Measurements from ENCODE around the gene SLC36A2.
"Not testable (repeated sequence)": the region's sequence is repeated elsewhere in the genome, so short reads cannot be mapped to it uniquely, and the experiment has no call there.

Gene SLC36A2

GRCh38 chr5:151347369-151347768 lies at the start of gene SLC36A2:
TSS of gene SLC36A2 (minus strand) at chr5:151347559. CDS start at chr5:151347460, 99 bp downstream.
- DNase-seq, result no peak

- no peak for DNase-seq
These were observed 41.6 kb upstream of the SLC36A2 start for GRCh38 chr5:151388960-151389359.

GRCh38 chr5:151384106-151384505 lies 36.7 kb upstream of the SLC36A2 start:
- no peak for DNase-seq

GRCh38 chr5:151383011-151383410 lies 35.7 kb upstream of the SLC36A2 start:
- DNase-seq, result peak; percentile 27 to 33

GRCh38 chr5:151382576-151382975 lies 35.2 kb upstream of the SLC36A2 start:
- DNase-seq, result no peak

- DNase-seq, result no peak
These were observed 34.5 kb upstream of the SLC36A2 start for GRCh38 chr5:151381899-151382298.

- no peak for DNase-seq
These were observed 31.3 kb upstream of the SLC36A2 start for GRCh38 chr5:151378616-151379015.

GRCh38 chr5:151374539-151374938 lies 27.2 kb upstream of the SLC36A2 start:
- no peak for DNase-seq

GRCh38 chr5:151367038-151367437 lies 19.7 kb upstream of the SLC36A2 start:
- not testable (repeated sequence) for DNase-seq

- DNase-seq, result no peak
These were observed 16.3 kb upstream of the SLC36A2 start for GRCh38 chr5:151363673-151364072.

GRCh38 chr5:151362970-151363369 lies 15.6 kb upstream of the SLC36A2 start:
- no peak for DNase-seq

GRCh38 chr5:151359391-151359790 lies 12.0 kb upstream of the SLC36A2 start:
- DNase-seq, result no peak

- no peak for DNase-seq
These were observed 10.4 kb upstream of the SLC36A2 start for GRCh38 chr5:151357792-151358191.

GRCh38 chr5:151357097-151357496 lies 9.7 kb upstream of the SLC36A2 start:
- no peak for DNase-seq

- DNase-seq, result no peak
These were observed 4.3 kb upstream of the SLC36A2 start for GRCh38 chr5:151351671-151352070.

GRCh38 chr5:151348789-151349188 lies 1.4 kb upstream of the SLC36A2 start:
- no peak for DNase-seq

- no peak for DNase-seq
These were observed 1.4 kb downstream of the SLC36A2 start for GRCh38 chr5:151345808-151346478.

- DNase-seq, result no peak
These were observed 2.1 kb downstream of the SLC36A2 start for GRCh38 chr5:151345187-151345807.

GRCh38 chr5:151344088-151344487 lies 3.3 kb downstream of the SLC36A2 start:
- no peak for DNase-seq

GRCh38 chr5:151340004-151340403 lies 7.4 kb downstream of the SLC36A2 start:
- DNase-seq, result no peak

GRCh38 chr5:151338734-151339133 lies 8.6 kb downstream of the SLC36A2 start:
- DNase-seq, result no peak

- DNase-seq, result no peak
These were observed 14.5 kb downstream of the SLC36A2 start for GRCh38 chr5:151332857-151333256.

- no peak for DNase-seq
These were observed 18.6 kb downstream of the SLC36A2 start for GRCh38 chr5:151328734-151329133.

GRCh38 chr5:151327585-151327984 lies 19.8 kb downstream of the SLC36A2 start:
- DNase-seq, result no peak

GRCh38 chr5:151326266-151326665 lies 21.1 kb downstream of the SLC36A2 start:
- DNase-seq, result no peak

All from SHP77 (cell line).